ENCODE measurements around the gene TENM4. TPM values are rescaled to one million over a fixed set of nuclear protein-coding genes. Genes with fewer than 3 reads are reported as not detected.

TENM4 gene
- total RNA-seq, 1 donor from 2014 or later = 3.8 TPM

DNA sequence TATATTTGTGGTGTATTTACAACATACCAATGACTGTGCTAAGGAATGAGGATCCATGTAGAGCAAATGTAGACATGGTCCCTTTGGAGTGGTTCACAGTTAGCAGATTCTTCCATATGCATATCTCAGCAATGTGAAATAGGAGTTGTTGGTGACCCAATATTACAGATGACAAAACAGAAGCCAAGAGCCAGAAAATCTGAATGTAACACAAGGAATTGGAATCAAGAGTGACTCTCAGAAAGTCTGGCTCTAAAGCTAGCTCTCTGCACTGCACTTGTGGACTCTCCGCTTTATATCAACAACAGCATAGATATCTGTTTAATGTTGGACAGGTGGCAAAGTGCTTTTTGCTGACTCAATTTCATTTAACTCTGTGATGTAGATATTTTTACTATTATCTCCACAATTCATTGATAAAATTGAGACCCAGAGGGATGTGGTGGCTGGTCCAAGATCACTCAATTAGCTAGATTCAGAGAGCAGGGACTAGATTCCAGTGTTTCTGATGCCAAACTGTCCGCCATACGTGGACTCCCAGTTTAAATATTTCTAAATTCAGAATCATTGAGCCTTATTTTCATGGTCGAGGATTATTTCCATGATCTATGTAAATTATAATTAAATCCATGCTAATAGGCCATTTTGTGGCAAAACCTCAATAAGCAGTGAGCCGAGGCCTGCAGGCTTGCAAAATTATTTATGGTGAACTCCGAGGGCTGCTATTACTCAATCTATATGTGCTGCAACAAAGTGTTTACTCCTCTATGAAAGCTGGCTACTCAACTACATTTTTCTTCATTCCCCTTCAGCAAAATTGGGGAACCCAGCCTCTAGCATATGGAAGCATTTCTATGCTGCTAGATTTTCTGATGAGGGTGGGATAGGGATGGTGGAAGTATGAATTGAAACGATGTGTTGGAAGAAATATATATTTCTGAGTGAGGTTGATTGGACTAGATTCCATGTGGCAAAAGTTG is 21.1 kb upstream of the TENM4 start:
- peaks cover 11% of the 10 kb centered on the region for H3K4me1 Mint-ChIP-seq (ENCODE audit: low read depth)
- TF ChIP-seq, protein P1, sequence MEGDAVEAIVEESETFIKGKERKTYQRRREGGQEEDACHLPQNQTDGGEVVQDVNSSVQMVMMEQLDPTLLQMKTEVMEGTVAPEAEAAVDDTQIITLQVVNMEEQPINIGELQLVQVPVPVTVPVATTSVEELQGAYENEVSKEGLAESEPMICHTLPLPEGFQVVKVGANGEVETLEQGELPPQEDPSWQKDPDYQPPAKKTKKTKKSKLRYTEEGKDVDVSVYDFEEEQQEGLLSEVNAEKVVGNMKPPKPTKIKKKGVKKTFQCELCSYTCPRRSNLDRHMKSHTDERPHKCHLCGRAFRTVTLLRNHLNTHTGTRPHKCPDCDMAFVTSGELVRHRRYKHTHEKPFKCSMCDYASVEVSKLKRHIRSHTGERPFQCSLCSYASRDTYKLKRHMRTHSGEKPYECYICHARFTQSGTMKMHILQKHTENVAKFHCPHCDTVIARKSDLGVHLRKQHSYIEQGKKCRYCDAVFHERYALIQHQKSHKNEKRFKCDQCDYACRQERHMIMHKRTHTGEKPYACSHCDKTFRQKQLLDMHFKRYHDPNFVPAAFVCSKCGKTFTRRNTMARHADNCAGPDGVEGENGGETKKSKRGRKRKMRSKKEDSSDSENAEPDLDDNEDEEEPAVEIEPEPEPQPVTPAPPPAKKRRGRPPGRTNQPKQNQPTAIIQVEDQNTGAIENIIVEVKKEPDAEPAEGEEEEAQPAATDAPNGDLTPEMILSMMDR (IDR thresholded peaks at IDR 0.05) = no peak
- H3K27ac Mint-ChIP-seq (ENCODE audit: unreplicated experiment) = no peak overlapping the region
- no peaks in the 10 kb centered on the region for H3K27me3 Mint-ChIP-seq (ENCODE audit: low read depth)
- no peak overlapping the region for H3K4me3 Mint-ChIP-seq (ENCODE audit: unreplicated experiment)
- H3K36me3 Mint-ChIP-seq (ENCODE audit: low read depth) = no peaks in the 10 kb centered on the region
- DNase-seq (ENCODE audit: low spot score) = no peak
- no peaks in the 10 kb centered on the region for H3K9me3 Mint-ChIP-seq (ENCODE audit: low read depth)

DNA sequence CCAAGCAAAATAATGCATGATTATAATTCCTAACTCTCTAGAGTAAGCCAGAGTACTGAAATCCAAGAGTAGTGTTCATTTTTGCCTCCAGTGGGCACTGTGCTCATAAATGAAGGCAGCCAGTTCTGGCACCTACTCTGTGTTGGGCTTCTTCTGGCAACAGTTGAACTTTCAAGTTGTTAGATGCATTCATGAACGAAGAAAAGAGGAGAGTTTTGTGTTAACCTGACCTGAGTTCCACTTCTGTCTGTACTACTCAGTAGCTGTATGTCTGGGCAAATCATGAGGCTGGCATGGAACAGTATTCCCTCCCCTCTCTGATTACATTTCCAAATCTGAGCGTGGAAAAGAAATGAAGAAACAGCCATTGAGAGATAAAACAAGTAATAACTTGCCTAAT is 20.3 kb upstream of the TENM4 start:
- TF ChIP-seq, protein P1 (IDR thresholded peaks at IDR 0.05) = peak; percentile 83
- H3K36me3 Mint-ChIP-seq (ENCODE audit: low read depth) = no peaks in the 10 kb centered on the region
- H3K4me1 Mint-ChIP-seq (ENCODE audit: low read depth) = peaks cover 13% of the 10 kb centered on the region
- H3K9me3 Mint-ChIP-seq (ENCODE audit: low read depth) = no peaks in the 10 kb centered on the region
- no peak overlapping the region for H3K4me3 Mint-ChIP-seq (ENCODE audit: unreplicated experiment)
- H3K27me3 Mint-ChIP-seq (ENCODE audit: low read depth) = no peaks in the 10 kb centered on the region
- no peak overlapping the region for H3K27ac Mint-ChIP-seq (ENCODE audit: unreplicated experiment)
- no peak for DNase-seq (ENCODE audit: low spot score)

DNA sequence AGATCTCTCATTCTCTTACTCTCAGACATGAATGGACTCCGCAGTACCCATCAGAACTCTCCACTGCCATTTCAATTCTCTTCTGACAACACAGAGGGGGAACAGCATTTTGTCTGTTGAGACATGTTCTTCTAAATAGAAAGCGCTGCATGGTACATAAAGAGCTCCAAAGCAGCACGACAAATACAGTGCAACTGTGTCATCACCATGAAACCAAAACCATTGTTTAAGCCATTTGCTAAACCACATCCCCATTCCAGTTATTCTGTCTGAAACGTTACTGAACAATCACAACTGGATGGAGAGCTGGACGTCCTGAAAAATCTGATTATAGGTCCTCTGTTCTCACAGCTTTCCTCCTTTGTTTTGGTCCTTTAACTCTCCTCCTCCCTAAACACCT is 17.9 kb upstream of the TENM4 start:
- Mint-ChIP-seq H3K27ac (ENCODE audit: unreplicated experiment) (no peak overlapping the region), H3K36me3 (ENCODE audit: low read depth) (no peaks in the 10 kb centered on the region), H3K9me3 (ENCODE audit: low read depth) (no peaks in the 10 kb centered on the region), H3K4me3 (ENCODE audit: unreplicated experiment) (no peak overlapping the region), H3K27me3 (ENCODE audit: low read depth) (peaks cover 8% of the 10 kb centered on the region), H3K4me1 (ENCODE audit: low read depth) (peaks cover 13% of the 10 kb centered on the region)
- DNase-seq (ENCODE audit: low spot score) = no peak
- TF ChIP-seq, protein P1 (IDR thresholded peaks at IDR 0.05) = no peak

DNA sequence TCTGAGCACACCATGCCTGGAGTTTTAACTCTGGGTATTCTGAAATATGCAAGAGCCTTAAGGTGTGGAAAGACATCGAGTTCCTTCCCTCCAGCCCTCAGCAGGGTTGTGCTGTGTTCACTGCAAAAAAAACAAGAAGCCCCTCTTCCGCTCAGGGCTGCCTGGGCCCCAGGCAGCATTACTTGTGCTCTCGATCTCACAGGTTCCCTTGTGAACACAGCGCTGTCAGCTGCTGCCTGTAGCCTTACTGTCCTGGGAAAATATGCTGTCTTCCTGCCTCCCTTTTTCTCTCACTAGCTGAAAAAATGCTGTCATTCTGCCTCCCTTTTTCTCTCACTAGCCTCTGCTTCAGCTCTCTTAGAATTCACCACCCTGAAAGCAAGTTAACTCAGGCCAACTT is 15.7 kb upstream of the TENM4 start:
- DNase-seq (ENCODE audit: low spot score) = no peak
- Mint-ChIP-seq H3K27me3 (ENCODE audit: low read depth) (peaks cover 17% of the 10 kb centered on the region), H3K4me3 (ENCODE audit: unreplicated experiment) (no peak overlapping the region), H3K4me1 (ENCODE audit: low read depth) (peaks cover 13% of the 10 kb centered on the region), H3K9me3 (ENCODE audit: low read depth) (no peaks in the 10 kb centered on the region), H3K27ac (ENCODE audit: unreplicated experiment) (no peak overlapping the region), H3K36me3 (ENCODE audit: low read depth) (no peaks in the 10 kb centered on the region)
- TF ChIP-seq, protein P1 (IDR thresholded peaks at IDR 0.05) = no peak

DNA sequence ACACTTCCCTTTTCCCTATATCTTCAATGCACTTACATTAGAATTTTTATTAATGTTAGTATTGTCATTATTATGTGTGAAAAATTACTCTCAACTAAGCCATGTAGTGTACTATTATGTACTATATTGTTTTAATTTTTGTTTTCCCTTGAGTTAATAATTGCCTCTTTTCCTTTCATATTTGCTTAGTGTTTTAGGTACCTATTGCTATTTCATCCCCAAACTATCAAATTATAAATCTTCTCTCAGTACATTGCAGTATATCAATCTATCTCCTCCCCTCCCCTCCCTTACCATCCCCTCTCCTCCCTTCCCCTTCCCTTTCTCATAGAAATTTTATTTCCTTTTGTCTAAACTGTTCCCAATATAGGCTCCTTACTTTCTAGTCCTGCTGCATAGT is 12.8 kb upstream of the TENM4 start:
- H3K36me3 Mint-ChIP-seq (ENCODE audit: low read depth) = no peaks in the 10 kb centered on the region
- H3K9me3 Mint-ChIP-seq (ENCODE audit: low read depth) = no peaks in the 10 kb centered on the region
- H3K4me3 Mint-ChIP-seq (ENCODE audit: unreplicated experiment) = no peak overlapping the region
- TF ChIP-seq, protein P1 (IDR thresholded peaks at IDR 0.05) = no peak
- H3K4me1 Mint-ChIP-seq (ENCODE audit: low read depth) = peaks cover 8% of the 10 kb centered on the region
- no peak for DNase-seq (ENCODE audit: low spot score)
- H3K27ac Mint-ChIP-seq (ENCODE audit: unreplicated experiment) = no peak overlapping the region
- peaks cover 23% of the 10 kb centered on the region for H3K27me3 Mint-ChIP-seq (ENCODE audit: low read depth)

All from chondrocyte (in vitro differentiated cells).